ENCODE measurements around the gene MYO3B. TPM values are rescaled to one million over a fixed set of nuclear protein-coding genes. Genes with fewer than 3 reads are reported as not detected.

Gene MYO3B
- total RNA-seq, 1 experiment from 2014 or later, result 0.50 TPM

DNA sequence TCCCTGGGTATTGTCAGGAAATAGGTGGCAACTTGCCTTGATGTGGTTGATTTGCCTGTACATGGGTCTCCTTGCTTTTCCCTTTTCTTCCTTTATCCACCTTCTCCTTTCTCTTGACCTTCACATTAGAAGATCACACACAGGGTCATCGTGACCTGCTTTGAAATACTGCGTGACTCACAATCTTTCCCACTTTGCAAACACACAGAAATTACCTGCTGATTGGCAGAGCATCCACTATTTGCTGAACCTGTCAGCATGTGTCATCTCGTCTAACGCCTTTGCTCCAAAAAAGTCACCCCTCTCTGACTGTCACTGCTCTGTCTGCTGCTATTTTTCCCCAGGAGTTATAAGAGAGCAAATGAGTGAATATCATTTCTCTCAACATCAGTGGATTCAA is 60.8 kb downstream of the MYO3B start:
- ChIA-PET CTCF (no interaction called here), POLR2A (no interaction called here)
- ATAC-seq, result no peak
- Mint-ChIP-seq H3K4me1 (peaks cover 36% of the 10 kb centered on the region), H3K36me3 (no peaks in the 10 kb centered on the region), H3K27ac (no peak overlapping the region), H3K9me3 (peaks cover 10% of the 10 kb centered on the region), H3K27me3 (ENCODE audit: low read depth) (peaks cover 7% of the 10 kb centered on the region), H3K4me3 (no peak overlapping the region)
- no peak for DNase-seq (ENCODE audit: low spot score)
- no peak for TF ChIP-seq CREM (CRISPR knock-in tag; IDR thresholded peaks at IDR 0.05)
- TF ChIP-seq, protein P1, sequence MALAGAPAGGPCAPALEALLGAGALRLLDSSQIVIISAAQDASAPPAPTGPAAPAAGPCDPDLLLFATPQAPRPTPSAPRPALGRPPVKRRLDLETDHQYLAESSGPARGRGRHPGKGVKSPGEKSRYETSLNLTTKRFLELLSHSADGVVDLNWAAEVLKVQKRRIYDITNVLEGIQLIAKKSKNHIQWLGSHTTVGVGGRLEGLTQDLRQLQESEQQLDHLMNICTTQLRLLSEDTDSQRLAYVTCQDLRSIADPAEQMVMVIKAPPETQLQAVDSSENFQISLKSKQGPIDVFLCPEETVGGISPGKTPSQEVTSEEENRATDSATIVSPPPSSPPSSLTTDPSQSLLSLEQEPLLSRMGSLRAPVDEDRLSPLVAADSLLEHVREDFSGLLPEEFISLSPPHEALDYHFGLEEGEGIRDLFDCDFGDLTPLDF (CRISPR knock-in tag; IDR thresholded peaks at IDR 0.05), result no peak
- TF ChIP-seq SMAD4 (CRISPR knock-in tag; IDR thresholded peaks at IDR 0.05), result no peak
- TF ChIP-seq, protein P2, sequence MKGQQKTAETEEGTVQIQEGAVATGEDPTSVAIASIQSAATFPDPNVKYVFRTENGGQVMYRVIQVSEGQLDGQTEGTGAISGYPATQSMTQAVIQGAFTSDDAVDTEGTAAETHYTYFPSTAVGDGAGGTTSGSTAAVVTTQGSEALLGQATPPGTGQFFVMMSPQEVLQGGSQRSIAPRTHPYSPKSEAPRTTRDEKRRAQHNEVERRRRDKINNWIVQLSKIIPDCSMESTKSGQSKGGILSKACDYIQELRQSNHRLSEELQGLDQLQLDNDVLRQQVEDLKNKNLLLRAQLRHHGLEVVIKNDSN (CRISPR knock-in tag; IDR thresholded peaks at IDR 0.05), result no peak
- TF ChIP-seq, protein P3, sequence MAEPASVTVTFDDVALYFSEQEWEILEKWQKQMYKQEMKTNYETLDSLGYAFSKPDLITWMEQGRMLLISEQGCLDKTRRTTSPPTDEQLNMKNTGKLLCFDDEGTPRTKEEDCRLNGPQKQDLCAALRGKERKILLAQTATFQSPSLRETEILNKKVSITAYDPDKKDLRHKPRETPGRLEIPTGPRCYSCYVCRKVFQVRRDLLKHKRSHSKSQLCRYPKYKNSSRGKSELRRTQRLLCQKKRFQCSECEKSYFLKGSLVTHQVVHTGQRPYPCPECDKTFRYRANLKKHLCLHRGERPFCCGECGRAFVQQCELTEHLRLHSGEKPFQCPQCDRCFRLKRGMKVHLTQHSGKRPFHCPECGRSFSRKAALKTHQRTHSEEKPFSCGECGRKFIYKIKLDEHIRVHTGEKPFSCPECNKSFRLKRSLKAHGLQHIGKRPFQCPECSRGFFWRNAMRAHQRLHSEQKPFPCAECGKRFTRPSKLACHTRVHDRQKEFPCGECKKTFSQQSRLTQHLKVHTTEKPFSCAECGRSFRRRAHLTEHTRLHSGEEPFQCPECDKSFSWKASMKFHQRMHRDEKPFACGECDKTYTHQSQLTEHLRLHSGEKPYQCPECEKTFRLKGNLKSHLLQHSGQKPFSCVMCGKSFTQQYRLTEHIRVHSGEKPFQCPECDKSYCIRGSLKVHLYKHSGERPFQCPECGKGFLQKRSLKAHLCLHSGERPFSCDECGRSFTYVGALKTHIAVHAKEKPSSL (CRISPR knock-in tag; conservative IDR thresholded peaks at IDR 0.05), result no peak
- TF ChIP-seq, protein P4, sequence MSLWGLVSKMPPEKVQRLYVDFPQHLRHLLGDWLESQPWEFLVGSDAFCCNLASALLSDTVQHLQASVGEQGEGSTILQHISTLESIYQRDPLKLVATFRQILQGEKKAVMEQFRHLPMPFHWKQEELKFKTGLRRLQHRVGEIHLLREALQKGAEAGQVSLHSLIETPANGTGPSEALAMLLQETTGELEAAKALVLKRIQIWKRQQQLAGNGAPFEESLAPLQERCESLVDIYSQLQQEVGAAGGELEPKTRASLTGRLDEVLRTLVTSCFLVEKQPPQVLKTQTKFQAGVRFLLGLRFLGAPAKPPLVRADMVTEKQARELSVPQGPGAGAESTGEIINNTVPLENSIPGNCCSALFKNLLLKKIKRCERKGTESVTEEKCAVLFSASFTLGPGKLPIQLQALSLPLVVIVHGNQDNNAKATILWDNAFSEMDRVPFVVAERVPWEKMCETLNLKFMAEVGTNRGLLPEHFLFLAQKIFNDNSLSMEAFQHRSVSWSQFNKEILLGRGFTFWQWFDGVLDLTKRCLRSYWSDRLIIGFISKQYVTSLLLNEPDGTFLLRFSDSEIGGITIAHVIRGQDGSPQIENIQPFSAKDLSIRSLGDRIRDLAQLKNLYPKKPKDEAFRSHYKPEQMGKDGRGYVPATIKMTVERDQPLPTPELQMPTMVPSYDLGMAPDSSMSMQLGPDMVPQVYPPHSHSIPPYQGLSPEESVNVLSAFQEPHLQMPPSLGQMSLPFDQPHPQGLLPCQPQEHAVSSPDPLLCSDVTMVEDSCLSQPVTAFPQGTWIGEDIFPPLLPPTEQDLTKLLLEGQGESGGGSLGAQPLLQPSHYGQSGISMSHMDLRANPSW (CRISPR knock-in tag; conservative IDR thresholded peaks at IDR 0.05; ENCODE audit: low read depth), result no peak
- TF ChIP-seq CBFB (CRISPR knock-in tag; IDR thresholded peaks at IDR 0.05; ENCODE audit: low read depth), result no peak
- TF ChIP-seq, protein P5, sequence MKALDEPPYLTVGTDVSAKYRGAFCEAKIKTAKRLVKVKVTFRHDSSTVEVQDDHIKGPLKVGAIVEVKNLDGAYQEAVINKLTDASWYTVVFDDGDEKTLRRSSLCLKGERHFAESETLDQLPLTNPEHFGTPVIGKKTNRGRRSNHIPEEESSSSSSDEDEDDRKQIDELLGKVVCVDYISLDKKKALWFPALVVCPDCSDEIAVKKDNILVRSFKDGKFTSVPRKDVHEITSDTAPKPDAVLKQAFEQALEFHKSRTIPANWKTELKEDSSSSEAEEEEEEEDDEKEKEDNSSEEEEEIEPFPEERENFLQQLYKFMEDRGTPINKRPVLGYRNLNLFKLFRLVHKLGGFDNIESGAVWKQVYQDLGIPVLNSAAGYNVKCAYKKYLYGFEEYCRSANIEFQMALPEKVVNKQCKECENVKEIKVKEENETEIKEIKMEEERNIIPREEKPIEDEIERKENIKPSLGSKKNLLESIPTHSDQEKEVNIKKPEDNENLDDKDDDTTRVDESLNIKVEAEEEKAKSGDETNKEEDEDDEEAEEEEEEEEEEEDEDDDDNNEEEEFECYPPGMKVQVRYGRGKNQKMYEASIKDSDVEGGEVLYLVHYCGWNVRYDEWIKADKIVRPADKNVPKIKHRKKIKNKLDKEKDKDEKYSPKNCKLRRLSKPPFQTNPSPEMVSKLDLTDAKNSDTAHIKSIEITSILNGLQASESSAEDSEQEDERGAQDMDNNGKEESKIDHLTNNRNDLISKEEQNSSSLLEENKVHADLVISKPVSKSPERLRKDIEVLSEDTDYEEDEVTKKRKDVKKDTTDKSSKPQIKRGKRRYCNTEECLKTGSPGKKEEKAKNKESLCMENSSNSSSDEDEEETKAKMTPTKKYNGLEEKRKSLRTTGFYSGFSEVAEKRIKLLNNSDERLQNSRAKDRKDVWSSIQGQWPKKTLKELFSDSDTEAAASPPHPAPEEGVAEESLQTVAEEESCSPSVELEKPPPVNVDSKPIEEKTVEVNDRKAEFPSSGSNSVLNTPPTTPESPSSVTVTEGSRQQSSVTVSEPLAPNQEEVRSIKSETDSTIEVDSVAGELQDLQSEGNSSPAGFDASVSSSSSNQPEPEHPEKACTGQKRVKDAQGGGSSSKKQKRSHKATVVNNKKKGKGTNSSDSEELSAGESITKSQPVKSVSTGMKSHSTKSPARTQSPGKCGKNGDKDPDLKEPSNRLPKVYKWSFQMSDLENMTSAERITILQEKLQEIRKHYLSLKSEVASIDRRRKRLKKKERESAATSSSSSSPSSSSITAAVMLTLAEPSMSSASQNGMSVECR (CRISPR knock-in tag; IDR thresholded peaks at IDR 0.05; ENCODE audit: borderline replicate concordance), result no peak
- TF ChIP-seq, protein P6, sequence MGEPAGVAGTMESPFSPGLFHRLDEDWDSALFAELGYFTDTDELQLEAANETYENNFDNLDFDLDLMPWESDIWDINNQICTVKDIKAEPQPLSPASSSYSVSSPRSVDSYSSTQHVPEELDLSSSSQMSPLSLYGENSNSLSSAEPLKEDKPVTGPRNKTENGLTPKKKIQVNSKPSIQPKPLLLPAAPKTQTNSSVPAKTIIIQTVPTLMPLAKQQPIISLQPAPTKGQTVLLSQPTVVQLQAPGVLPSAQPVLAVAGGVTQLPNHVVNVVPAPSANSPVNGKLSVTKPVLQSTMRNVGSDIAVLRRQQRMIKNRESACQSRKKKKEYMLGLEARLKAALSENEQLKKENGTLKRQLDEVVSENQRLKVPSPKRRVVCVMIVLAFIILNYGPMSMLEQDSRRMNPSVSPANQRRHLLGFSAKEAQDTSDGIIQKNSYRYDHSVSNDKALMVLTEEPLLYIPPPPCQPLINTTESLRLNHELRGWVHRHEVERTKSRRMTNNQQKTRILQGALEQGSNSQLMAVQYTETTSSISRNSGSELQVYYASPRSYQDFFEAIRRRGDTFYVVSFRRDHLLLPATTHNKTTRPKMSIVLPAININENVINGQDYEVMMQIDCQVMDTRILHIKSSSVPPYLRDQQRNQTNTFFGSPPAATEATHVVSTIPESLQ (CRISPR knock-in tag; IDR thresholded peaks at IDR 0.05), result no peak
- TF ChIP-seq RORB (CRISPR knock-in tag; IDR thresholded peaks at IDR 0.05), result no peak
- TF ChIP-seq, protein P7, sequence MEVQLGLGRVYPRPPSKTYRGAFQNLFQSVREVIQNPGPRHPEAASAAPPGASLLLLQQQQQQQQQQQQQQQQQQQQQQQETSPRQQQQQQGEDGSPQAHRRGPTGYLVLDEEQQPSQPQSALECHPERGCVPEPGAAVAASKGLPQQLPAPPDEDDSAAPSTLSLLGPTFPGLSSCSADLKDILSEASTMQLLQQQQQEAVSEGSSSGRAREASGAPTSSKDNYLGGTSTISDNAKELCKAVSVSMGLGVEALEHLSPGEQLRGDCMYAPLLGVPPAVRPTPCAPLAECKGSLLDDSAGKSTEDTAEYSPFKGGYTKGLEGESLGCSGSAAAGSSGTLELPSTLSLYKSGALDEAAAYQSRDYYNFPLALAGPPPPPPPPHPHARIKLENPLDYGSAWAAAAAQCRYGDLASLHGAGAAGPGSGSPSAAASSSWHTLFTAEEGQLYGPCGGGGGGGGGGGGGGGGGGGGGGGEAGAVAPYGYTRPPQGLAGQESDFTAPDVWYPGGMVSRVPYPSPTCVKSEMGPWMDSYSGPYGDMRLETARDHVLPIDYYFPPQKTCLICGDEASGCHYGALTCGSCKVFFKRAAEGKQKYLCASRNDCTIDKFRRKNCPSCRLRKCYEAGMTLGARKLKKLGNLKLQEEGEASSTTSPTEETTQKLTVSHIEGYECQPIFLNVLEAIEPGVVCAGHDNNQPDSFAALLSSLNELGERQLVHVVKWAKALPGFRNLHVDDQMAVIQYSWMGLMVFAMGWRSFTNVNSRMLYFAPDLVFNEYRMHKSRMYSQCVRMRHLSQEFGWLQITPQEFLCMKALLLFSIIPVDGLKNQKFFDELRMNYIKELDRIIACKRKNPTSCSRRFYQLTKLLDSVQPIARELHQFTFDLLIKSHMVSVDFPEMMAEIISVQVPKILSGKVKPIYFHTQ (CRISPR knock-in tag; IDR thresholded peaks at IDR 0.05), result no peak
- TF ChIP-seq JUN (CRISPR knock-in tag; IDR thresholded peaks at IDR 0.05), result no peak
- no peak for TF ChIP-seq ZNF219 (CRISPR knock-in tag; IDR thresholded peaks at IDR 0.05; ENCODE audit: borderline replicate concordance)
- TF ChIP-seq, protein P8, sequence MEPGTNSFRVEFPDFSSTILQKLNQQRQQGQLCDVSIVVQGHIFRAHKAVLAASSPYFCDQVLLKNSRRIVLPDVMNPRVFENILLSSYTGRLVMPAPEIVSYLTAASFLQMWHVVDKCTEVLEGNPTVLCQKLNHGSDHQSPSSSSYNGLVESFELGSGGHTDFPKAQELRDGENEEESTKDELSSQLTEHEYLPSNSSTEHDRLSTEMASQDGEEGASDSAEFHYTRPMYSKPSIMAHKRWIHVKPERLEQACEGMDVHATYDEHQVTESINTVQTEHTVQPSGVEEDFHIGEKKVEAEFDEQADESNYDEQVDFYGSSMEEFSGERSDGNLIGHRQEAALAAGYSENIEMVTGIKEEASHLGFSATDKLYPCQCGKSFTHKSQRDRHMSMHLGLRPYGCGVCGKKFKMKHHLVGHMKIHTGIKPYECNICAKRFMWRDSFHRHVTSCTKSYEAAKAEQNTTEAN (CRISPR knock-in tag; IDR thresholded peaks at IDR 0.05), result no peak
- no peak for TF ChIP-seq GTF2I (CRISPR knock-in tag; conservative IDR thresholded peaks at IDR 0.05)
- TF ChIP-seq, protein P9, sequence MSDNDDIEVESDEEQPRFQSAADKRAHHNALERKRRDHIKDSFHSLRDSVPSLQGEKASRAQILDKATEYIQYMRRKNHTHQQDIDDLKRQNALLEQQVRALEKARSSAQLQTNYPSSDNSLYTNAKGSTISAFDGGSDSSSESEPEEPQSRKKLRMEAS (CRISPR knock-in tag; IDR thresholded peaks at IDR 0.05), result no peak
- TF ChIP-seq, protein P10, sequence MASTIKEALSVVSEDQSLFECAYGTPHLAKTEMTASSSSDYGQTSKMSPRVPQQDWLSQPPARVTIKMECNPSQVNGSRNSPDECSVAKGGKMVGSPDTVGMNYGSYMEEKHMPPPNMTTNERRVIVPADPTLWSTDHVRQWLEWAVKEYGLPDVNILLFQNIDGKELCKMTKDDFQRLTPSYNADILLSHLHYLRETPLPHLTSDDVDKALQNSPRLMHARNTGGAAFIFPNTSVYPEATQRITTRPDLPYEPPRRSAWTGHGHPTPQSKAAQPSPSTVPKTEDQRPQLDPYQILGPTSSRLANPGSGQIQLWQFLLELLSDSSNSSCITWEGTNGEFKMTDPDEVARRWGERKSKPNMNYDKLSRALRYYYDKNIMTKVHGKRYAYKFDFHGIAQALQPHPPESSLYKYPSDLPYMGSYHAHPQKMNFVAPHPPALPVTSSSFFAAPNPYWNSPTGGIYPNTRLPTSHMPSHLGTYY (CRISPR knock-in tag; IDR thresholded peaks at IDR 0.05), result no peak

All from WTC11 (cell line).